Measurements from ENCODE around the gene POLRMT. TPM values are rescaled to one million over a fixed set of nuclear protein-coding genes. Genes with fewer than 3 reads are reported as not detected.
"Not testable (repeated sequence)": the region's sequence is repeated elsewhere in the genome, so short reads cannot be mapped to it uniquely, and the experiment has no call there.

The POLRMT gene
- total RNA-seq, 1 experiment from 2014 or later, result 100 TPM

DNA sequence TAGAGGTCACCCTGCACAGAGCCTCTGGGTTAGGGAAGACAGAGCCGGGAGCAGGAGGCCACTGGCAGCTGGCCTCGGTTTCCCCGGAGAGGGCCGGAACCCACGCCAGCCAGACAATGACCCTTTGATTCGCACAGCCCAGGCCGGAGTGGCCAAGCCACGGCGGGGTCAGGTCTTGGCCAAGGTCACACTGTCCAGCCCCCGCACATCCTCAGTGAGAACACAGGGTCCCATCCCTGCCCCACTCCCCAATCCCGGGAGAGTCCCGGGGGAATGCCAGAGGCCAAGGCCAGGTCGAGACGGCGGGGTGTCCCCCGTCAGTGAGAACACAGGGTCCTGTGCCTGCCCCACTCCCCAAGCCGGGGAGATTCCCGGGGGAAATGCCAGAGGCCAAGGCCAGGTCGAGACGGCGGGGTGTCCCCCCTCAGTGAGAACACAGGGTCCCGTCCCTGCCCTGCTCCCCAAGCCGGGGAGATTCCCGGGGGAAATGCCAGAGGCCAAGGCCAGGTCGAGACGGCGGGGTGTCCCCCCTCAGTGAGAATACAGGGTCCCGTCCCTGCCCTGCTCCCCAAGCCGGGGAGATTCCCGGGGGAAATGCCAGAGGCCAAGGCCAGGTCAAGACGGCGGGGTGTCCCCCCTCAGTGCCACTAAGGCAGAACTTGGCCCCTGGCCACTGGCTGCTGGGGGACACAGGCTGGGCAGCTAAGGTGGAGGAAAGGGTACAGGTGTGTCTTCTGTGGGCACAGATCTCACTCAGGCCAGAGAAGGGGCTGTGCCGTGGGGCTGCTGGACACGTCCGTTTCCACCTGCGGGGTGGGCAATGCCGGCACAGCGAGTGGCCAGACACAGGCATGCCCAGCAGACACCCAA, 41.2 kb upstream of the POLRMT start:
- DNase-seq (ENCODE audit: low spot score), result no peak
- no peaks in the 10 kb centered on the region for H3K36me3 ChIP-seq (ENCODE audit: insufficient read depth, low read length, poor library complexity, severe bottlenecking)
- no peak overlapping the region for H3K4me3 ChIP-seq (ENCODE audit: low read depth, low read length, poor library complexity, severe bottlenecking)
- peaks cover 27% of the 10 kb centered on the region for H3K4me1 ChIP-seq (ENCODE audit: insufficient read depth, low read length, poor library complexity, severe bottlenecking)
- CTCF ChIA-PET, result interaction anchor here (1.3 kb wide), 1 partner anchor 60 kb away, joined by 4 read pairs; no protein-coding TSS in a partner anchor
- H3K27me3 ChIP-seq (replicated peaks; ENCODE audit: insufficient read depth, low read depth, low read length, poor library complexity), result peaks cover 7% of the 10 kb centered on the region
- POLR2A ChIA-PET (ENCODE audit: low non-redundant PET), result no interaction called here
- intact Hi-C loops (cut with micrococcal nuclease; ENCODE audit: unreplicated experiment), result no loop called here
- no TSS peak for BruUV-seq (replicated peaks)
- no peak for TF ChIP-seq EZH2 (IDR thresholded peaks at IDR 0.05; ENCODE audit: borderline replicate concordance, low read depth, low read length, poor library complexity, severe bottlenecking)
- TF ChIP-seq, protein P1, sequence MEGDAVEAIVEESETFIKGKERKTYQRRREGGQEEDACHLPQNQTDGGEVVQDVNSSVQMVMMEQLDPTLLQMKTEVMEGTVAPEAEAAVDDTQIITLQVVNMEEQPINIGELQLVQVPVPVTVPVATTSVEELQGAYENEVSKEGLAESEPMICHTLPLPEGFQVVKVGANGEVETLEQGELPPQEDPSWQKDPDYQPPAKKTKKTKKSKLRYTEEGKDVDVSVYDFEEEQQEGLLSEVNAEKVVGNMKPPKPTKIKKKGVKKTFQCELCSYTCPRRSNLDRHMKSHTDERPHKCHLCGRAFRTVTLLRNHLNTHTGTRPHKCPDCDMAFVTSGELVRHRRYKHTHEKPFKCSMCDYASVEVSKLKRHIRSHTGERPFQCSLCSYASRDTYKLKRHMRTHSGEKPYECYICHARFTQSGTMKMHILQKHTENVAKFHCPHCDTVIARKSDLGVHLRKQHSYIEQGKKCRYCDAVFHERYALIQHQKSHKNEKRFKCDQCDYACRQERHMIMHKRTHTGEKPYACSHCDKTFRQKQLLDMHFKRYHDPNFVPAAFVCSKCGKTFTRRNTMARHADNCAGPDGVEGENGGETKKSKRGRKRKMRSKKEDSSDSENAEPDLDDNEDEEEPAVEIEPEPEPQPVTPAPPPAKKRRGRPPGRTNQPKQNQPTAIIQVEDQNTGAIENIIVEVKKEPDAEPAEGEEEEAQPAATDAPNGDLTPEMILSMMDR (conservative IDR thresholded peaks at IDR 0.05; ENCODE audit: low read depth, low read length), result no peak
- H3K9me3 ChIP-seq (ENCODE audit: low read depth, low read length, poor library complexity, severe bottlenecking), result no peaks in the 10 kb centered on the region
- no peak overlapping the region for H3K27ac ChIP-seq (ENCODE audit: low read depth, low read length, poor library complexity, severe bottlenecking)

DNA sequence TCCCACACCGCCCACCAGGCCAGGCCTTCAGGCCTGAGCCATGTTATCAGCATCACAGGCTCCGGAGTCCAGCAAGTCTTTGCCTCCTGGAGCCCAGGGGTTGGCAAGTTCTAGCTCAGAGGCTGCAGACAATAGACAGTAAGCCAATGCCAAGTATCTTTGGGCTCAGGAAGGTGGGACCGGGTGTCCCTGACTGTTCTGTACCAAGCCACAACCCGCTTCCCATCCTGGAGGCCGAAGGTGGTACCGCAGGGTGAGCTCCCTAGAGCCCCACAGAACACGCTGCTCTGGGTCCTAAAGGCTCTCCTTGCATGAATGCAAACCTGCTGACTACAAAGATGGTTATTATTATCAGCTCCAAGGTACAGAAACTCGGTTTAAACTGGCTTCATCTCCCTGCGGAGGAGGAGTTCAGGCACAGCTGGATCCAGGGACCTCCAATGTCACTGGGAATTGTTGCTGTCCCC, 37.3 kb upstream of the POLRMT start:
- H3K4me3 ChIP-seq (ENCODE audit: low read depth, low read length, poor library complexity, severe bottlenecking), result no peak overlapping the region
- CTCF ChIA-PET, result interaction anchor here (0.6 kb wide), 1 partner anchor 13 kb away, joined by 12 read pairs; no protein-coding TSS in a partner anchor
- no peak for DNase-seq (ENCODE audit: low spot score)
- no peak overlapping the region for H3K27ac ChIP-seq (ENCODE audit: low read depth, low read length, poor library complexity, severe bottlenecking)
- no peaks in the 10 kb centered on the region for H3K9me3 ChIP-seq (ENCODE audit: low read depth, low read length, poor library complexity, severe bottlenecking)
- no peaks in the 10 kb centered on the region for H3K36me3 ChIP-seq (ENCODE audit: insufficient read depth, low read length, poor library complexity, severe bottlenecking)
- TF ChIP-seq, protein P1 (conservative IDR thresholded peaks at IDR 0.05; ENCODE audit: low read depth, low read length), result no peak
- no peak for TF ChIP-seq EZH2 (IDR thresholded peaks at IDR 0.05; ENCODE audit: borderline replicate concordance, low read depth, low read length, poor library complexity, severe bottlenecking)
- POLR2A ChIA-PET (ENCODE audit: low non-redundant PET), result no interaction called here
- H3K27me3 ChIP-seq (replicated peaks; ENCODE audit: insufficient read depth, low read depth, low read length, poor library complexity), result no peaks in the 10 kb centered on the region
- H3K4me1 ChIP-seq (ENCODE audit: insufficient read depth, low read length, poor library complexity, severe bottlenecking), result peaks cover 5% of the 10 kb centered on the region
- intact Hi-C loops (cut with micrococcal nuclease; ENCODE audit: unreplicated experiment), result no loop called here
- BruUV-seq (replicated peaks), result no TSS peak

DNA sequence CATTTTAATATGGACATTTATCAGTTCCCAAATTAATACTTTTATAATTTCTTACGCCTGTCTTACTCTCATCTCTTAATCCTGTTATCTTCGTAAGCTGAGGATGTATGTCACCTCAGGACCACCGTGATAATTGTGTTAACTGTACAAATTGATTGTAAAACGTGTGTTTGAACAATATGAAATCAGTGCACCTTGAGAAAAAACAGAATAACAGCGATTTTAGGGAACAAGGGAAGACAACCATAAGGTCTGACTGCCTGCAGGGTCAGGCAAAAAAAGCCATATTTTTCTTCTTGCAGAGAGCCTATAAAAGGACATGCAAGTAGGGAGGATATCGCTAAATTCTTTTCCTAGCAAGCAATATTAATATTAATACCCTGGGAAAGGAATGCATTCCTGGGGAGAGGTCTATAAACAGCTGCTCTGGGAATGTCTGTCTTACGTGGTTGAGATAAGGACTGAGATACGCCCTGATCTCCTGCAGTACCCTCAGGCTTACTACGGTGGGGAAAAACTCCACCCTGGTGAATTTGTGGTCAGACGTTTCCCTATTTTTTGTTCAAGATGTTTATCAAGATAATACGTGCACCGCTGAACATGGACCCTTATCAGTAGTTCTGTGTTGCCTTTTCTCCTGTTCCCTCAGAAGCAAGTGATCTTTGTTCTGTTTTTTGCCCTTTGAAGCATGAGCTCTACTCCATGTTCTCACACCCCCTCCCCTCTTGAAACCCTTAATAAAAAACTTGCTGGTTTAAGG, 35.5 kb upstream of the POLRMT start:
- H3K27ac ChIP-seq (ENCODE audit: low read depth, low read length, poor library complexity, severe bottlenecking); POLR2A ChIA-PET (ENCODE audit: low non-redundant PET); H3K36me3 ChIP-seq (ENCODE audit: insufficient read depth, low read length, poor library complexity, severe bottlenecking); DNase-seq (ENCODE audit: low spot score); H3K27me3 ChIP-seq (replicated peaks; ENCODE audit: insufficient read depth, low read depth, low read length, poor library complexity); H3K4me1 ChIP-seq (ENCODE audit: insufficient read depth, low read length, poor library complexity, severe bottlenecking); BruUV-seq (replicated peaks); H3K4me3 ChIP-seq (ENCODE audit: low read depth, low read length, poor library complexity, severe bottlenecking); H3K9me3 ChIP-seq (ENCODE audit: low read depth, low read length, poor library complexity, severe bottlenecking): not testable (repeated sequence)
- intact Hi-C loops (cut with micrococcal nuclease; ENCODE audit: unreplicated experiment), result loop anchor here (10.0 kb wide), 1 partner anchor 246 kb away; the partner anchor contains the start of genes KISS1R and R3HDM4
- CTCF ChIA-PET, result interaction anchor here (1.2 kb wide), 1 partner anchor 12 kb away, joined by 3 read pairs; no protein-coding TSS in a partner anchor

DNA sequence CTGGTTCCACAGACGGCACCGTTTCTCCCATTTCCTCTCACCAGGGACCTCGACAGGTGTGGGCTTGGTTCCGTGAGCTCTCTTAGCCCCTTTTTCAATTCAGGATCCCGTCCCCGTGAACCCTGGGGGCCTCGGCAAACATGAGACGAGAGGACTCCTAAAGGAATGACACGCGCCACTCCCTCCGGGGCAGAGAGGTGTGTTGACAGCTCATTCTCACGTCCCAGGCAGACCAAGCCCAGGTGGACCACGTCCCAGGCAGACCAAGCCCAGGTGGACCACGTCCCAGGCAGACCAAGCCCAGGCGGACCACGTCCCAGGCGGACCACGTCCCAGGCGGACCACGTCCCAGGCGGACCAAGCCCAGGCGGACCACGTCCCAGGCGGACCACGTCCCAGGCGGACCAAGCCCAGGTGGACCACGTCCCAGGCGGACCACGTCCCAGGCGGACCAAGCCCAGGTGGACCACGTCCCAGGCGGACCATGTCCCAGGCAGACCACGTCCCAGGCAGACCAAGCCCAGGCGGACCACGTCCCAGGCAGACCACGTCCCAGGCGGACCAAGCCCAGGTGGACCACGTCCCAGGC, 33.7 kb upstream of the POLRMT start:
- intact Hi-C loops (cut with micrococcal nuclease; ENCODE audit: unreplicated experiment), result loop anchor here (10.0 kb wide), 1 partner anchor 248 kb away; the partner anchor contains the start of genes KISS1R and R3HDM4
- H3K36me3 ChIP-seq (ENCODE audit: insufficient read depth, low read length, poor library complexity, severe bottlenecking); POLR2A ChIA-PET (ENCODE audit: low non-redundant PET); DNase-seq (ENCODE audit: low spot score); H3K9me3 ChIP-seq (ENCODE audit: low read depth, low read length, poor library complexity, severe bottlenecking); H3K27ac ChIP-seq (ENCODE audit: low read depth, low read length, poor library complexity, severe bottlenecking); CTCF ChIA-PET; H3K4me3 ChIP-seq (ENCODE audit: low read depth, low read length, poor library complexity, severe bottlenecking); BruUV-seq (replicated peaks); H3K27me3 ChIP-seq (replicated peaks; ENCODE audit: insufficient read depth, low read depth, low read length, poor library complexity): not testable (repeated sequence)
- H3K4me1 ChIP-seq (ENCODE audit: insufficient read depth, low read length, poor library complexity, severe bottlenecking), result peaks cover 10% of the 10 kb centered on the region
